IMR-90 (cell line): ENCODE results near the gene ZNF20. TPM values are rescaled to one million over a fixed set of nuclear protein-coding genes. Genes with fewer than 3 reads are reported as not detected.

Experiments used
- ATAC-seq: fragments of 200-7000 bp; cut with Tn5 transposase; 2 replicates; pipeline ENCODE4 v1.9.1; 2020; ENCODE audit warnings: low read depth, mild to moderate bottlenecking, moderate library complexity
- BruUV-seq: library from RNA; stranded (reverse); fragments of 400-500 nt; replicated peaks from 2 replicates; lab custom pipeline; 2021; lab: Mats Ljungman, UMichigan
- CTCF ChIA-PET: fragments of 300-600 bp; formaldehyde crosslinking; extraction: SDS; loops from one replicate; lab custom pipeline; 2021; ENCODE audit warnings: antibody characterized with exemption; lab: Yijun Ruan, JAX
- POLR2A ChIA-PET: fragments of 300-600 bp; sonication (Branson Sonifier 250); formaldehyde crosslinking; loops from one replicate; lab custom pipeline; 2022; ENCODE audit warnings: antibody characterized with exemption; ENCODE audit not compliant: unreplicated experiment; lab: Charles Lee
- DNase-seq: peaks from one replicate; pipeline ENCODE4 v3.0.0; 2013
- H2AFZ ChIP-seq: replicated peaks from 2 replicates; pipeline ENCODE3; 2013; ENCODE audit warnings: low read length, mild to moderate bottlenecking; ENCODE audit not compliant: poor library complexity
- H2AK5ac ChIP-seq: 2 replicates; pipeline ENCODE4 v1.6.1; 2013; ENCODE audit warnings: low read depth, low read length, inconsistent platforms
- H2AK9ac ChIP-seq: replicated peaks from 2 replicates; pipeline ENCODE3; 2013; ENCODE audit warnings: mild to moderate bottlenecking, low read depth, low read length, moderate library complexity; ENCODE audit not compliant: poor library complexity
- H2BK120ac ChIP-seq: 2 replicates; pipeline ENCODE4 v1.6.1; 2013; ENCODE audit warnings: low read depth, low read length, inconsistent platforms
- H2BK15ac ChIP-seq: 3 replicates; pipeline ENCODE4 v1.6.1; 2013; ENCODE audit warnings: low read depth, low read length, inconsistent platforms
- H2BK20ac ChIP-seq: 2 replicates; pipeline ENCODE4 v1.6.1; 2013; ENCODE audit warnings: low read depth, mild to moderate bottlenecking, inconsistent platforms, low read length, moderate library complexity
- H2BK5ac ChIP-seq: 2 replicates; pipeline ENCODE4 v1.6.1; 2013; ENCODE audit warnings: mild to moderate bottlenecking, low read depth, low read length, inconsistent platforms; ENCODE audit not compliant: poor library complexity, severe bottlenecking
- H3K14ac ChIP-seq: replicated peaks from 2 replicates; pipeline ENCODE4 v1.6.1; 2013; ENCODE audit warnings: low read depth, low read length, inconsistent platforms
- H3K18ac ChIP-seq: 2 replicates; pipeline ENCODE4 v1.6.1; 2013; ENCODE audit warnings: low read depth, low read length, control low read depth
- H3K23ac ChIP-seq: 2 replicates; pipeline ENCODE4 v1.6.1; 2013; ENCODE audit warnings: low read depth, low read length, inconsistent platforms
- H3K27ac ChIP-seq: 2 replicates; pipeline ENCODE4 v1.5.1; 2013; ENCODE audit warnings: mild to moderate bottlenecking, control low read depth, low read length; ENCODE audit not compliant: insufficient read depth
- H3K27me3 ChIP-seq: 2 replicates; pipeline ENCODE4 v1.6.1; 2013; ENCODE audit warnings: low read length; ENCODE audit not compliant: control insufficient read depth, insufficient read depth
- H3K36me3 ChIP-seq: 2 replicates; pipeline ENCODE4 v1.6.1; 2013; ENCODE audit warnings: low read length, mixed read lengths; ENCODE audit not compliant: control insufficient read depth, insufficient read depth
- H3K4ac ChIP-seq: 2 replicates; pipeline ENCODE4 v1.6.1; 2013; ENCODE audit warnings: low read depth, low read length, inconsistent platforms
- H3K4me1 ChIP-seq: 2 replicates; pipeline ENCODE4 v1.6.1; 2013; ENCODE audit warnings: low read length, mixed read lengths; ENCODE audit not compliant: control insufficient read depth, insufficient read depth
- H3K4me2 ChIP-seq: 2 replicates; pipeline ENCODE4 v1.6.1; 2013; ENCODE audit warnings: low read depth, mild to moderate bottlenecking, control low read depth, low read length, moderate library complexity
- H3K4me3 ChIP-seq: 2 replicates; pipeline ENCODE4 v1.5.1; 2013; ENCODE audit warnings: low read depth, mild to moderate bottlenecking, control low read depth, low read length, moderate library complexity; ENCODE audit not compliant: insufficient read depth
- H3K56ac ChIP-seq: 2 replicates; pipeline ENCODE4 v1.6.1; 2013; ENCODE audit warnings: low read length, inconsistent platforms; ENCODE audit not compliant: insufficient read depth; ENCODE audit errors: extremely low read depth
- H3K79me1 ChIP-seq, 2 experiments: 2 replicates each; pipeline ENCODE4 v1.6.1; 2013; ENCODE audit warnings: low read length in 2 of 2, inconsistent platforms in 1 of 2, low read depth in 1 of 2
- H3K9ac ChIP-seq: 2 replicates; pipeline ENCODE4 v1.6.1; 2013; ENCODE audit warnings: low read depth, low read length, control low read depth
- H3K9me1 ChIP-seq: 2 replicates; pipeline ENCODE4 v1.6.1; 2013; ENCODE audit warnings: low read length, inconsistent platforms; ENCODE audit not compliant: insufficient read depth
- H3K9me3 ChIP-seq: 2 replicates; pipeline ENCODE4 v1.6.1; 2013; ENCODE audit warnings: low read length; ENCODE audit not compliant: control insufficient read depth, insufficient read depth
- H4K20me1 ChIP-seq: 2 replicates; pipeline ENCODE4 v1.6.1; 2013; ENCODE audit warnings: low read length, inconsistent platforms; ENCODE audit not compliant: insufficient read depth
- H4K5ac ChIP-seq: 2 replicates; pipeline ENCODE4 v1.6.1; 2013; ENCODE audit warnings: mild to moderate bottlenecking, low read depth, low read length, control low read depth
- H4K8ac ChIP-seq, 2 experiments: 2 replicates each; pipeline ENCODE4 v1.6.1; 2013; ENCODE audit warnings: low read depth in 2 of 2, low read length in 2 of 2, control low read depth in 1 of 2, inconsistent platforms in 1 of 2
- H4K91ac ChIP-seq: 2 replicates; pipeline ENCODE4 v1.6.1; 2013; ENCODE audit warnings: low read depth, low read length, inconsistent platforms; ENCODE audit not compliant: insufficient read depth
- BHLHE40 ChIP-seq: fragments of 150-350 bp; IDR thresholded peaks from 2 replicates; pipeline ENCODE4 v1.6.1; 2016; ENCODE audit warnings: mild to moderate bottlenecking, low read depth, low read length
- CHD1 ChIP-seq: IDR thresholded peaks from 2 replicates; pipeline ENCODE4 v1.6.1; 2012; ENCODE audit warnings: low read depth, low read length, improper control_type of control experiment
- FOS ChIP-seq: fragments of 150-350 bp; IDR thresholded peaks from 2 replicates; pipeline ENCODE4 v1.6.1; 2016; ENCODE audit warnings: low read depth, low read length
- MAFK ChIP-seq: IDR thresholded peaks from 2 replicates; pipeline ENCODE4 v1.6.1; 2012; ENCODE audit warnings: low read depth, low read length, improper control_type of control experiment
- MAZ ChIP-seq: IDR thresholded peaks from 2 replicates; pipeline ENCODE4 v1.6.1; 2012; ENCODE audit warnings: low read depth, mild to moderate bottlenecking, low read length, improper control_type of control experiment, moderate library complexity, borderline replicate concordance
- MXI1 ChIP-seq: IDR thresholded peaks from 2 replicates; pipeline ENCODE4 v1.6.1; 2012; ENCODE audit warnings: low read depth, mild to moderate bottlenecking, low read length, moderate library complexity, borderline replicate concordance
- NFE2L2 ChIP-seq: fragments of 150-350 bp; IDR thresholded peaks from 2 replicates; pipeline ENCODE4 v1.6.1; 2016; ENCODE audit warnings: low read depth, mild to moderate bottlenecking, low read length
- POLR2A ChIP-seq: IDR thresholded peaks from 2 replicates; pipeline ENCODE4 v1.6.1; 2012; ENCODE audit warnings: mild to moderate bottlenecking, low read depth, low read length
- RAD21 ChIP-seq: IDR thresholded peaks from 2 replicates; pipeline ENCODE4 v1.6.1; 2012; ENCODE audit warnings: low read length, improper control_type of control experiment
- RCOR1 ChIP-seq: IDR thresholded peaks from 2 replicates; pipeline ENCODE4 v1.6.1; 2012; ENCODE audit warnings: mild to moderate bottlenecking, low read length, improper control_type of control experiment; ENCODE audit not compliant: insufficient replicate concordance
- RFX5 ChIP-seq: IDR thresholded peaks from 2 replicates; pipeline ENCODE4 v1.8.0; 2012; ENCODE audit warnings: low read depth, mild to moderate bottlenecking, low read length, moderate library complexity
- SMC3 ChIP-seq: fragments of 150-350 bp; IDR thresholded peaks from 2 replicates; pipeline ENCODE4 v1.6.1; 2016; ENCODE audit warnings: low read depth, mild to moderate bottlenecking, antibody characterized with exemption, low read length, moderate library complexity
- WGBS, 2 experiments: methylation state at CpG; one replicate each; pipeline versions ENCODE4 v1.1.5 to v1.1.7; 2013; ENCODE audit warnings: missing lambda C conversion rate in 2 of 2; ENCODE audit not compliant: insufficient read length in 1 of 2; ENCODE audit errors: extremely low coverage in 2 of 2; 5-methylcytosine and 5-hydroxymethylcytosine counted together
- dilution Hi-C: fragments of 300-500 bp; cut with HindIII; formaldehyde crosslinking; loops from one replicate; pipeline ENCODE4 v1.14.3; 2018; ENCODE audit warnings: low sequenced_read_pairs; ENCODE audit not compliant: unreplicated experiment
- in situ Hi-C: fragments of 300-500 bp; cut with MboI; formaldehyde crosslinking; loops from 3 replicates; pipeline ENCODE4 v1.14.3; 2019; ENCODE audit warnings: low sequenced_read_pairs, inconsistent platforms, mixed read lengths
- intact Hi-C: fragments of 100-400 bp; cut with micrococcal nuclease; formaldehyde crosslinking; loops from 2 replicates; pipeline ENCODE4 v1.10.0; 2022
- polyA plus RNA-seq, 3 experiments: library from polyadenylated mRNA; depleted of rRNA; stranded (reverse); fragments of >200 nt; gene quantifications; 2 replicates each; pipeline ENCODE4 v1.2.3, GENCODE V29; 2012; ENCODE audit warnings: low replicate concordance in 1 of 3
- total RNA-seq: library from RNA; depleted of rRNA; stranded (reverse); fragments of >200 nt; gene quantifications from 2 replicates; pipeline ENCODE4 v1.2.3, GENCODE V29; 2012
- TF ChIP-seq, protein P1 (sequence below): fragments of 150-350 bp; IDR thresholded peaks from 2 replicates; pipeline ENCODE4 v1.6.1; 2017; ENCODE audit warnings: mild to moderate bottlenecking, antibody characterized with exemption, low read length, low read depth

Gene ZNF20
- total and polyA plus RNA-seq, 2 of the 4 experiments (the other 2 are of a cell fraction): 2.1 to 7.9 TPM

DNA sequence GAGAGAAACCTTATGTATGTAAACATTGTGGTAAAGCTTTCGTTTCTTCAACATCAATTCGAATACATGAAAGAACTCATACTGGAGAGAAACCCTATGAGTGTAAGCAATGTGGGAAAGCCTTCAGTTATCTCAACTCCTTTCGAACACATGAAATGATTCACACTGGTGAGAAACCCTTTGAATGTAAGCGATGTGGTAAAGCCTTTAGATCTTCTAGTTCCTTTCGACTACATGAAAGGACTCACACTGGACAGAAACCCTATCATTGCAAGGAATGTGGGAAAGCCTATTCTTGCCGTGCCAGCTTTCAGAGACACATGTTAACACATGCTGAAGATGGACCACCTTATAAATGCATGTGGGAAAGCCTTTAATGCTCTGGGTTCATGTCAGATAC, 47.5 kb upstream of the ZNF20 start:
- in situ Hi-C loops: no loop called here
- no peak overlapping the region for H3K4me3 ChIP-seq
- CTCF ChIA-PET: no interaction called here

More for the DNA sequence above, 47.5 kb upstream of the ZNF20 start:
- Histone ChIP-seq H2BK15ac (no peak overlapping the region), H2AK5ac (no peak overlapping the region), H3K23ac (no peak overlapping the region), H4K91ac (no peak overlapping the region), H4K8ac (no peak overlapping the region), H2BK20ac (no peak overlapping the region), H4K20me1 (no peaks in the 10 kb centered on the region), H3K9me1 (no peaks in the 10 kb centered on the region), H3K56ac (no peak overlapping the region), H2AFZ (no peak overlapping the region), H3K27ac (no peak overlapping the region), H3K4me2 (no peak overlapping the region), H3K4ac (no peak overlapping the region), H4K5ac (no peak overlapping the region), H3K14ac (no peak overlapping the region), H2AK9ac (no peak overlapping the region), H3K4me1 (no peaks in the 10 kb centered on the region), H2BK5ac (no peak overlapping the region), H3K9me3 (peaks cover 76% of the 10 kb centered on the region), H3K18ac (no peak overlapping the region), H3K9ac (no peak overlapping the region), H2BK120ac (no peak overlapping the region), H3K27me3 (no peaks in the 10 kb centered on the region), H3K79me1 (peaks cover 8 to 13% of the 10 kb centered on the region in 2 experiments; a peak in 3 of 4 replicates), H3K36me3 (peaks cover 52% of the 10 kb centered on the region)
- TF ChIP-seq RAD21 (no peak), POLR2A (no peak), FOS (no peak), BHLHE40 (no peak), NFE2L2 (no peak), SMC3 (no peak), MAFK (no peak), RFX5 (no peak), MAZ (no peak), MXI1 (no peak), CHD1 (no peak), RCOR1 (no peak)
- TF ChIP-seq, protein P1, sequence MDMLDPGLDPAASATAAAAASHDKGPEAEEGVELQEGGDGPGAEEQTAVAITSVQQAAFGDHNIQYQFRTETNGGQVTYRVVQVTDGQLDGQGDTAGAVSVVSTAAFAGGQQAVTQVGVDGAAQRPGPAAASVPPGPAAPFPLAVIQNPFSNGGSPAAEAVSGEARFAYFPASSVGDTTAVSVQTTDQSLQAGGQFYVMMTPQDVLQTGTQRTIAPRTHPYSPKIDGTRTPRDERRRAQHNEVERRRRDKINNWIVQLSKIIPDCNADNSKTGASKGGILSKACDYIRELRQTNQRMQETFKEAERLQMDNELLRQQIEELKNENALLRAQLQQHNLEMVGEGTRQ: no peak
- no CpG with 5 or more reads among the region's 6 CpGs for WGBS, 2 experiments
- POLR2A ChIA-PET: no interaction called here
- no TSS peak for BruUV-seq
- DNase-seq: no peak
- intact Hi-C loops (no loop called here), dilution Hi-C loops (no loop called here)
- no peak for ATAC-seq
